GM23338 (cell line): Measurements from ENCODE around the gene ARHGAP28.

ENCODE experiments used
- CTCF ChIP-seq, 2 experiments: fragments of 200-600 bp in 1 of 2; sonication (generic) in 1 of 2; conservative IDR thresholded peaks; 2 replicates each; pipeline versions ENCODE4 v1.5.1 to v1.6.1; 2016 to 2017; ENCODE audit warnings: antibody characterized with exemption in 2 of 2, low read depth in 2 of 2, mild to moderate bottlenecking in 2 of 2, moderate library complexity in 1 of 2
- EZH2 ChIP-seq: fragments of 200-600 bp; sonication (generic); IDR thresholded peaks from one replicate; pipeline ENCODE4 v1.8.0; 2017; ENCODE audit warnings: antibody characterized with exemption, mild to moderate bottlenecking, low read depth; ENCODE audit not compliant: unreplicated experiment
- POLR2AphosphoS5 ChIP-seq: IDR thresholded peaks from 2 replicates; pipeline ENCODE4 v1.6.1; 2016; ENCODE audit warnings: antibody characterized with exemption, low read depth
- REST ChIP-seq: IDR thresholded peaks from one replicate; pipeline ENCODE4 v1.6.1; 2018; ENCODE audit warnings: antibody characterized with exemption; ENCODE audit not compliant: unreplicated experiment

GRCh38 chr18:6718267-6718666 is 11.2 kb upstream of the ARHGAP28 start:
- TF ChIP-seq POLR2AphosphoS5 (no peak), EZH2 (no peak), CTCF (conservative IDR thresholded peaks at IDR 0.05; ENCODE audit: low read depth in 2 of 2) (no peak), REST (no peak)
